Motor neuron (in vitro differentiated cells): ENCODE measurements around the gene C12orf75. TPM values are rescaled to one million over a fixed set of nuclear protein-coding genes. Genes with fewer than 3 reads are reported as not detected.
"Not testable (repeated sequence)": the region's sequence is repeated elsewhere in the genome, so short reads cannot be mapped to it uniquely, and the experiment has no call there.

Source experiments
- ATAC-seq, 8 experiments: fragments of 200-7000 bp; cut with Tn5 transposase; replicated peaks in 6 of 8; 2 replicates each; pipeline ENCODE4 v1.8.0; 2021; ENCODE audit warnings: mild to moderate bottlenecking in 8 of 8, moderate library complexity in 8 of 8
- H3K27ac ChIP-seq, 2 donors: fragments of 250-450 bp; sonication (Bioruptor Pico); 2 replicates each; pipeline ENCODE4 v1.9.0; 2021; ENCODE audit warnings: antibody characterized with exemption in 2 of 2, mild to moderate bottlenecking in 2 of 2, moderate library complexity in 1 of 2
- H3K4me1 ChIP-seq, 2 donors: fragments of 250-450 bp; sonication (Bioruptor Pico); replicated peaks in 1 of 2; 2 replicates each; pipeline ENCODE4 v1.6.1; 2021; ENCODE audit warnings: antibody characterized with exemption in 2 of 2, mild to moderate bottlenecking in 2 of 2, moderate library complexity in 1 of 2
- H3K4me3 ChIP-seq, 5 donors: fragments of 250-450 bp; sonication (Bioruptor Pico); 2 replicates each; pipeline ENCODE4 v1.9.0; 2021; ENCODE audit warnings: antibody characterized with exemption in 5 of 5, mild to moderate bottlenecking in 5 of 5, moderate library complexity in 4 of 5
- WGBS, 10 experiments: fragments of 450-650 bp; shearing (Covaris generic); methylation state at CpG; one replicate each; pipeline ENCODE4 v1.0.0; 2022; 5-methylcytosine and 5-hydroxymethylcytosine counted together
- in situ Hi-C, 9 experiments: fragments of 400-800 bp; cut with MboI; loops; one replicate each; pipeline ENCODE4 v1.15.0; 2021; ENCODE audit warnings: low sequenced_read_pairs in 9 of 9, low pct_unique_long_range_greater_than_20kb in 2 of 9; ENCODE audit not compliant: unreplicated experiment in 9 of 9
- total RNA-seq, 8 experiments: library from RNA; unstranded; fragments of 300-600 nt; gene quantifications; 2 replicates each; pipeline versions ENCODE4 v1.2.3 to v1.2.4, GENCODE V29; 2022

Gene C12orf75
- total RNA-seq, 8 experiments from 2014 or later: 5.1 to 55.8 (median 17.8) TPM

DNA sequence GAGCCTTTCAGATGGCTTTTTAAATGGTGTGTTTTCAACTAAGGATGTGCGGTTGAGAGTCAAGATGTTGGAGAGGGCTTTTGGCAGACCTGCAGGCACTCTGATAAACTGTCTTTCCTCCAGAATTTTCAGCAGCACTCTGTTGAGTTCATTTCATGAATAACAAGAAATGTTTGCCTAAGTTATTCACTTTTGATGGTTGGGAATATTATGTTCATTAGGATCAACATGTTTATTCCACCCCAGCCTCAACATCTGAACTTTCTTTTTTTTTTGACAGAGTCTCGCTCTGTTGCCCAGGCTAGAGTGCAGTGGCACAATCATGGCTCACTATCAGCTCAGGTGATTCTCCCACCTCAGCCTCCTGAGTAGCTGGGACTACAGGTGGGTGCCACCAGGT is 68.4 kb downstream of the C12orf75 start:
- peak in 3 of 8 experiments; percentile 41 to 79 (median 63) for ATAC-seq
- Histone ChIP-seq H3K4me3 (no peak overlapping the region), H3K27ac (no peak overlapping the region), H3K4me1 (no peaks in the 10 kb centered on the region)
- WGBS, 10 experiments: 0 to 100% (median 94%) methylated on average over 1 to 2 of the region's 2 CpGs; no CpG with 5 or more reads in 3 of the 10 experiments
- in situ Hi-C loops: loop anchor here in 2 of 9 experiments (25.0 kb wide), 1 partner anchor 187 kb away; no protein-coding TSS in a partner anchor

DNA sequence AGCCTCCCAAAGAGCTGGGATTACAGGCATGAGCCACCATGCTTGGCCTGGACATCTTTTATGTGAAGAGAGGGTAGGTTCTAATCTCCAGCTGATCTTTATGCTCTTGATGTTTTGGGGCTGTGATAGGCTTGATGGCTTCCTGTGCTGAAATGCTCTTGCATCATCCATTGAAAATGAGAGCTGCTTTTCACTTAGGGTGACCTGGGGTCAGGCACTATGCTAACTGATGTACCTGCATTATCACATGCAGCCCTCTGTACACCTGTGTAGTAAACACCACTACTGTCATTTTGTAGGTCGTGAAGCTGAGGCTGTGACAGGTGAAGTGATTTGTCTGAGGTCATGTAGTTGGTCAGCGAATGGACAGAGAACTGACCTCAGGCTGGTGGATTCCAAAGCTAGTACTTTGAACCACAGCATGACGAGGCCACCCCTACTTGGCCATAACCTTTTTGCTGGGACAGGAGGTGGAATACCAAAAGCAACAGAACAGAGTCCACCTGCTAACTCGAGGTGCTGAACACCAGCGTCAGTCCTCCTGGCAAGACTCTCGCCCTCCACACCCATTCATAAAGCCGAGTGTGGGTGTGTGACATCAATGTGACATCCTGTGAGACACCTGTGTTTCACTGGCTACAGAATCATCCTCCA is 69.1 kb downstream of the C12orf75 start:
- Histone ChIP-seq H3K4me3 (no peak overlapping the region), H3K27ac (no peak overlapping the region), H3K4me1 (no peaks in the 10 kb centered on the region)
- ATAC-seq: no peak
- WGBS, 10 experiments: 14 to 100% (median 88%) methylated on average over 1 to 5 of the region's 7 CpGs; no CpG with 5 or more reads in 3 of the 10 experiments
- in situ Hi-C loops: loop anchor here in 4 of 9 experiments (25.0 kb wide), 2 partner anchors 187 to 738 kb away; partner anchors contain the start of gene NUAK1 (in 3 of the 4)

DNA sequence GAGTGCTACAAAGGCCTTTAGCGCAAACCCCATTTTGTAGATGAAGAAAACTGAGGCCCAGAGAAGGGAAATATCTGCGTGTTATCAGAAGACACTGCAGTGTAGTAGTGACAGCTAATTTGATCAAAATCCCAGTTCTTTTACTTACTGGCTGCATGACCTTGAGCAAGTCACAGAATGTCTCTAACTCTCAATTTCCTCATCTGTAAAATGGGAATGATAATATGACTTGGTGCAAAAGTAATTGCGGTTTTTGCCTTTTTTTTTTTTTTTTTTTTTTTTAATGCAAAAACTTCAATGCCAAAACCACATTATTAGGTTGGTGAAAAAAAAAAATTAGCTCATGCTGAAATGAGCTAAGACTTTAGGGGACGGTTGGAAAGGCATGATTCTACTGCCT is 69.7 kb downstream of the C12orf75 start:
- Histone ChIP-seq H3K4me3 (no peak overlapping the region), H3K27ac (no peak overlapping the region), H3K4me1 (no peaks in the 10 kb centered on the region)
- 73 to 100% (median 93%) methylated on average over 1 to 4 of the region's 4 CpGs; no CpG with 5 or more reads in 1 of the 10 experiments for WGBS, 10 experiments
- ATAC-seq: no peak
- in situ Hi-C loops: loop anchor here in 3 of 9 experiments (25.0 kb wide), 1 partner anchor 737 kb away; the partner anchor contains the start of gene NUAK1 (in 3 of the 3)

DNA sequence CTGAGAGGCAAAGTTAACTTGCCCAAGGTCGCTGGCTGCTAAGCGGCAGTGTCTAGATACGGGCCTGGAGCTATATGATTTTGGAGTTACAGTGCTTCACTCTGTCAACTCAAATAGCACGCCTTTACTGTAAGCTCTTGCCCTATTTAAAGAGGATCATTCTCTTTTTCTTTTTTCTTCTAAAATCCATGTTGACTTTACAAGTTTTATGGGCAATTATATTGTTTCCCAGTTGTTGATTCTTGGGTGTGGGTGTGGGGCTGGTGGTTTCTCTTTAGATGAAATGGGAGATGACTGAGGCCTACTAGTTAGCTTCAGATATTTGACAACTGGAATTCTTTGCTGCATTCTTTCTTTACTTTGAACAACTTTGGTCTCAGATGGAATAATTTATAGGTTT is 70.7 kb downstream of the C12orf75 start:
- ATAC-seq: no peak
- no peak overlapping the region for H3K4me3 ChIP-seq
- H3K4me1 ChIP-seq: no peaks in the 10 kb centered on the region
- in situ Hi-C loops: loop anchor here in 3 of 9 experiments (25.0 kb wide), 1 partner anchor 736 kb away; the partner anchor contains the start of gene NUAK1 (in 3 of the 3)
- 90 to 100% (median 94%) methylated on average over 2 to 4 of the region's 4 CpGs; no CpG with 5 or more reads in 7 of the 10 experiments for WGBS, 10 experiments
- H3K27ac ChIP-seq: no peak overlapping the region

DNA sequence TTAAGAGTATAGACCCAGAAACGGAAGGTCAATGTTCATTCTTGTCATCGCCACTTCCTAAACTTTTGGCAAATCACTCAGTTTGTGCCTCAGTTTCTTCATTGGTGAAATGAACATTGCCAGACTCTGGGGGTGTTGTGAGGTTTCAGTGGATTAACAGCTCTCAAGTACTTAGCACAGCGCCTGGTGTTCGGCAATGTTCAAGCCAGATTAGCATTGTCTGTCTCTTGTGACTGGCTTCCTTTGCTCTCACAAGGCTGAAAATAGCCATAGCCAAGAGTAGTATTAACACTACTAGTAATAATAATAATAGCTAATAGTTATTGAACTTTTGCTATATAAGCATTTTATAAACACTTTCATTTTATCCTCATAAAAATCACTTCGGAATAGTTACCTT is 71.9 kb downstream of the C12orf75 start:
- Histone ChIP-seq H3K27ac (no peak overlapping the region), H3K4me3 (no peak overlapping the region), H3K4me1 (no peaks in the 10 kb centered on the region)
- no peak for ATAC-seq
- WGBS, 10 experiments: 83 to 100% (median 100%) methylated on average over 1 to 5 of the region's 5 CpGs
- in situ Hi-C loops: loop anchor here in 3 of 9 experiments (25.0 kb wide), 1 partner anchor 735 kb away; the partner anchor contains the start of gene NUAK1 (in 3 of the 3)

DNA sequence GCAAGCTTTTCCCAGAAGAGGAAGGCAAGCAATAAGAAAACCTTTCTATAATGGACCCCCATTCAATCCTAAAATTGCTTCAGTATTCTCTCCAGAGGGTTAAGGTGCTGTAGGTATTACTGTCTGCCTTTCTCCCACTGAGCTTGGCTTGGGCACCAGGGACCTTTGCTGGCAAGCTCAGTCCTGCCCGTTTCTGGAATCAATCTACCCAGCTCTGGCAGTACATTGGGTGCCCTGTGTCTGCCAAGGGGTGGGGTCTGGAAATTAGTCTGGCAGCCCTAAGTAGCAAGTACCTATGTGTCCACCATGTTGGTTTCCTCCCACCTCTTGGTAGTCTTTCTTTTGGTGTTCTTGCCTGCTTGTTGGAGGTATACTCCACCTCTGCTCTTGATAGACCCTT is 72.6 kb downstream of the C12orf75 start:
- Histone ChIP-seq H3K4me1 (no peaks in the 10 kb centered on the region), H3K27ac (no peak overlapping the region), H3K4me3 (no peak overlapping the region)
- WGBS, 10 experiments: 40 to 80% methylated on average over 1 of the region's 1 CpG; no CpG with 5 or more reads in 8 of the 10 experiments
- ATAC-seq: no peak
- in situ Hi-C loops: loop anchor here in 3 of 9 experiments (25.0 kb wide), 1 partner anchor 734 kb away; the partner anchor contains the start of gene NUAK1 (in 3 of the 3)

DNA sequence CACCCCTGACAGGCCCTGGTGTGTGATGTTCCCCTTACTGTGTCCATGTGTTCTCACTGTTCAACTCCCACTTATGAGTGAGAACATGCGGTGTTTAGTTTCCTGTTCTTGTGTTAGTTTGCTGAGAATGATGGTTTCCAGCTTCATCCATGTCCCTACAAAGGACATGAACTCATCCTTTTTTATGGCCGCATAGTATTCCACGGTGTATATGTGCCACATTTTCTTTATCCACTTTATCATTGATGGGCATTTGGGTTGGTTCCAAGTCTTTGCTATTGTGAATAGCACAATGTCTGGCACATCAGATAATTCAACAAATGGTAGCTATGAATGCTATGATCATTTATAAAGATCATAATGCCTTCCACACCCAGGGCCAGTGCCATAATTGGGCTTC is 73.6 kb downstream of the C12orf75 start:
- H3K4me3 ChIP-seq: not testable (repeated sequence)

DNA sequence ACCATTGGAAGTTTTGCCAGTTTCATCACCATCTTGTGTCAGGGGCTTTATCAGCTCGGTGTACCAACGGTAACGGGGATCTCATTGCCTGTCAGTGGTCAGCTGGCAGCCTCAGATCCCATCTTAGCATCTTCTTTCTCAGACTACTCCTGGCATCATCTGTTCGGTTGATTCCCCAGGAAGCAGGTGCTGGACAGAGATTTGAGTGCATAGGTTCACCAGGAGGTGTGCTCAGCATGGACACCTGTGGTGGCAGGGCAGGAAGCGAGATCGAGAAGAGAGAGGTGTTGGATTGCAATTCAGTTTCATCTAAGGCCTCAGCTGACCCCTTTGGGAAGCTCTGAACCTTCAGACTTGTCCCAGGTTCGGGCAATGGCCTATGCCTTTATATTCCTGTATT is 76.0 kb downstream of the C12orf75 start:
- Histone ChIP-seq H3K4me3 (no peak overlapping the region), H3K4me1 (peaks cover 6 to 7% of the 10 kb centered on the region in 2 donors), H3K27ac (no peak overlapping the region)
- no peak for ATAC-seq
- 87 to 100% (median 100%) methylated on average over 1 to 5 of the region's 7 CpGs; no CpG with 5 or more reads in 2 of the 10 experiments for WGBS, 10 experiments
- in situ Hi-C loops: loop anchor here in 3 of 9 experiments (25.0 kb wide), 1 partner anchor 731 kb away; the partner anchor contains the start of gene NUAK1 (in 3 of the 3)

More for the DNA sequence above, 73.6 kb downstream of the C12orf75 start:
- H3K27ac ChIP-seq, ATAC-seq, H3K4me1 ChIP-seq: not testable (repeated sequence)
- in situ Hi-C loops: loop anchor here in 3 of 9 experiments (25.0 kb wide), 1 partner anchor 733 kb away; the partner anchor contains the start of gene NUAK1 (in 3 of the 3)
- 67 to 100% methylated on average over 1 of the region's 3 CpGs; no CpG with 5 or more reads in 8 of the 10 experiments for WGBS, 10 experiments

DNA sequence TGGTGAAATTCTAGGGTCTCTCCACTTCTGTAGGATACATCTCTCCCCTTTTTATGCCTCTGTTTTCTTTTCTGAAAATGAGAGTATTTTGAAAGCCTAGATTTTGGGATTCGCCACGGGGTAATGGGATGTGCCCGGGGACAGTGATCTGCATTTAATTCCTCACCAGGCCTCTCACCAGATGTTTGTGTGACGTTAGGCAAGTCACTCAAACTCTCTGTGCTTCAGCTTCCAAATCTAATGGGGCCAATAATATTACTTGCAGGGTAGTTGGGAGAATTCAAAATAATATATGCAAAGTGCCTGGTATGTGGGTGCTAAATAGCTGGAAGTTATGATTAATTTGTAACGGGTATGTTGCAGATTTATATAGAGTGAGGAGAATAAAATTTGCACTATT is 78.8 kb downstream of the C12orf75 start:
- H3K27ac ChIP-seq: no peak overlapping the region
- no peak overlapping the region for H3K4me3 ChIP-seq
- in situ Hi-C loops: loop anchor here in 3 of 9 experiments (25.0 kb wide), 1 partner anchor 728 kb away; the partner anchor contains the start of gene NUAK1 (in 3 of the 3)
- peak in 3 of 8 experiments; percentile 64 to 70 (median 67) for ATAC-seq
- H3K4me1 ChIP-seq: peaks cover 6 to 7% of the 10 kb centered on the region in 2 donors
- WGBS, 10 experiments: 0 to 100% (median 82%) methylated on average over 1 to 5 of the region's 5 CpGs; no CpG with 5 or more reads in 3 of the 10 experiments

DNA sequence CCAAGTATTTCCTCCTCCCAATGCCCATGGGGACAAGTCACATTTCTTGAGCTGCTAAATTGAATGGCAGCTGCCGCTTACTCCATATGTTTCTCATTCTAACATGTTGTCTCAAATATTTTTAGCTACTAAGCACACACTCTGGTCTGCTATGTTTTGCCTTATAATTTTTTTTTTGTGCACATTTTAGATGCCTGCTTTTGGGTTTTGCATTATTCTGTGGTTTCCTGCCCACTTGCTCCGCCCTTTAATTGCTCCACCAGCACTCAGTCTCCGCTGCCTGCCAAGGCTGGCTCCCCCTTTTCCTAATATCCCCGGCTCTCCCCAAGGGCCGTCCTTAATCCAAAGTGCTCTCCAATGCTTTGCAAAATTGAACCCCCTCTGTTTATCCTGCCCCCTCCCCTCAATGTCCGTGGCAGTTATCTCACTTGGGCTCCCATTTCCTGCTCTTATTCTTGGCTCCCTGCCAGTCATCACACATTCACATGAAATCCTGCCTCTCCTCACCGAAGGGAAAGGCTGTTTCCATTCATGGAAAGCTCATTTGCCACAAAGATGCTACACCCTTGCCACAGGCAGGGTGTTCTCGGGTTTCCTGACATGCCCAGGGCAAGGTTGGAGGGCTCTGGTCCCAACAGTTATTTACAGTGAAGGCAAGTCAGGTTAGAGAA is 79.4 kb downstream of the C12orf75 start:
- Histone ChIP-seq H3K27ac (peak overlapping the region in 1 of 2 donors; percentile 45), H3K4me3 (no peak overlapping the region), H3K4me1 (peaks cover 6 to 7% of the 10 kb centered on the region in 2 donors)
- in situ Hi-C loops: loop anchor here in 6 of 9 experiments (10.0 to 25.0 kb wide), 2 partner anchors 725 to 727 kb away; partner anchors contain the start of gene NUAK1 (in 6 of the 6)
- peak in 4 of 8 experiments; percentile 47 to 82 (median 78) for ATAC-seq
- WGBS, 10 experiments: 0 to 100% (median 50%) methylated on average over 1 to 6 of the region's 8 CpGs; no CpG with 5 or more reads in 1 of the 10 experiments

DNA sequence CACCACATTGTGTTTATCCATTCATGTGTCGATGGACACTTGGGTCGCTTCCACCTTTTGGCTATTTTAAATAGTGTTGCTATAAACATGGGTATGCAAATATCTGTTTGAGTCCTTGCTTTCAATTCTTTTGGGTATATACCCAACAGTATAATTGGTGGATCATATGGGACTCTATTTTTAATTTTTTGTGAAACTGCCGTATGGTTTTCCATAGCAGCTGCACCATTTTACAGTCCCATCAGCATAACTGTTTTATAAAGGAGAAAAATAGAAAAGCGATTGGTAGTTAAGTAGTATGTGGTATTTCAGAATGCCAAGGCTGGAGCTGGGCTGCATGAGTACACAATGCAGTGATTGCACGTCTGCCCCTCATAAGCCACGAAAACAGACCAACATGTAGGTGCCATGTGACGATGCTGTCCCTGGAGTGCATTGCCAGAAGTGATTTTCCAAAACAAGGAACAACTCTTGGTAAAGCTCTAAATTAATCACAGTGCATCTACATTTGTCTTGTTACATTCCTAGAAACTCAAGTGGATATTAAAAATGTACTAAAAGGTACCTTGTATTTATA is 83.5 kb downstream of the C12orf75 start:
- Histone ChIP-seq H3K4me1 (peaks cover 6 to 7% of the 10 kb centered on the region in 2 donors), H3K4me3 (no peak overlapping the region), H3K27ac (no peak overlapping the region)
- ATAC-seq: no peak
- WGBS, 10 experiments: 65 to 100% (median 98%) methylated on average over 1 to 6 of the region's 7 CpGs; no CpG with 5 or more reads in 1 of the 10 experiments
- in situ Hi-C loops: loop anchor here in 6 of 9 experiments (10.0 to 25.0 kb wide), 2 partner anchors 721 to 723 kb away; partner anchors contain the start of gene NUAK1 (in 6 of the 6)

DNA sequence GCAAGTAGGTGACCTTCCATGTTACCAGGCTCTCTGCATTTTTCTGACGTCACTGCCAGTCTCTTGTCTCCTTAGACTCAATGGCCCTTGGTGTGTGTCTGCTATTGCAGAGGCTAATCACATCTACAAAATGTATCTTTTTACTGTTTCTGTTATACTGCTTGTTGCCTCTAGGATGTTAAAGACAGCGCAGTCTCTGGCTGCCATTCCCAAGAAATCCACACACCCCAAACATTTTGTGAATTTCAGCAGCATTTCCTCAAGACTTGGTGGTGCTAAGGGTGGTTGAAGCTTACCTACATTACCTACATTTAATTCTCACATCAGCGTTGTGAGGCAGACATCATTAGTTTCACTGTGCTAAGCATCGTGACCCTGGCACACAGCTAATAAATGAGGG is 87.2 kb downstream of the C12orf75 start:
- Histone ChIP-seq H3K4me3 (no peak overlapping the region), H3K27ac (no peak overlapping the region), H3K4me1 (no peaks in the 10 kb centered on the region)
- ATAC-seq: no peak
- in situ Hi-C loops: loop anchor here in 6 of 9 experiments (10.0 to 25.0 kb wide), 2 partner anchors 717 to 720 kb away; partner anchors contain the start of gene NUAK1 (in 6 of the 6)
- 0 to 100% (median 39%) methylated on average over 1 to 3 of the region's 4 CpGs; no CpG with 5 or more reads in 2 of the 10 experiments for WGBS, 10 experiments
